Myocyte (in vitro differentiated cells): Measurements from ENCODE around the gene SAXO1. TPM values are rescaled to one million over a fixed set of nuclear protein-coding genes. Genes with fewer than 3 reads are reported as not detected.
A peak's percentile ranks its signal among the peaks of the same experiment; 100 is the strongest.
"Not testable (repeated sequence)": the region's sequence is repeated elsewhere in the genome, so short reads cannot be mapped to it uniquely, and the experiment has no call there.

Experiments used
- DNase-seq: peaks from one replicate; pipeline ENCODE4 v3.0.0-alpha.2; 2012; ENCODE audit warnings: low read depth
- polyA plus RNA-seq: library from polyadenylated mRNA; unstranded; fragments of >200 nt; gene quantifications from one replicate; pipeline ENCODE4 v1.2.1, GENCODE V29; 2012; ENCODE audit warnings: missing spikeins
- total RNA-seq: library from RNA; depleted of rRNA; stranded (reverse); fragments of >200 nt; gene quantifications from 2 replicates; pipeline ENCODE4 v1.2.3, GENCODE V29; 2014

SAXO1 gene, protein sequence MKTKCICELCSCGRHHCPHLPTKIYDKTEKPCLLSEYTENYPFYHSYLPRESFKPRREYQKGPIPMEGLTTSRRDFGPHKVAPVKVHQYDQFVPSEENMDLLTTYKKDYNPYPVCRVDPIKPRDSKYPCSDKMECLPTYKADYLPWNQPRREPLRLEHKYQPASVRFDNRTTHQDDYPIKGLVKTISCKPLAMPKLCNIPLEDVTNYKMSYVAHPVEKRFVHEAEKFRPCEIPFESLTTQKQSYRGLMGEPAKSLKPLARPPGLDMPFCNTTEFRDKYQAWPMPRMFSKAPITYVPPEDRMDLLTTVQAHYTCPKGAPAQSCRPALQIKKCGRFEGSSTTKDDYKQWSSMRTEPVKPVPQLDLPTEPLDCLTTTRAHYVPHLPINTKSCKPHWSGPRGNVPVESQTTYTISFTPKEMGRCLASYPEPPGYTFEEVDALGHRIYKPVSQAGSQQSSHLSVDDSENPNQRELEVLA
- total RNA-seq = 0.57 TPM in 1 of 2 replicates, not detected in the other
- polyA plus RNA-seq = 0.15 TPM

DNA sequence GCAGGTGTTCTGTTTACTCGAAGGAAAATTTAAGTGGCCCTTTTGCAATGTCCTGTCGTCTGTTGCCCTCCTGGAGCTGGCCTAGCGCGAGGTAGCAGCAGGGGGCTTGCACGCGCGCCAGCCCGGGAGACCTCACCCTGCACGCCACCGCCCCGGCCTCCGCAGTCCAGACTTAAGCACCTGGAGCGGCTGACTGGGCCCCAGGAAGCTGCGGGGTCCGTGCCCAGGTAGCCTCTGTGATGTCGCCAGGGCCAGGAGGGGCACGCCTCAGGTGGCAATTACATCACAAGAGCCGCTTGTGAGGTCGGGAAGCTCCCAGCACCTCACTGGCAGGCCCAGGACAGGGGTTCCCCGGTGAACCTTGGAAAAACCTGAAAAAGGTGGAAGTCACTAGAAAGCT is at the start of gene SAXO1:
SAXO1 (minus strand) TSS at position 195 of the 400 bp plus-strand sequence. CDS start 301 bp downstream, outside the sequence.
- no peak for DNase-seq

DNA sequence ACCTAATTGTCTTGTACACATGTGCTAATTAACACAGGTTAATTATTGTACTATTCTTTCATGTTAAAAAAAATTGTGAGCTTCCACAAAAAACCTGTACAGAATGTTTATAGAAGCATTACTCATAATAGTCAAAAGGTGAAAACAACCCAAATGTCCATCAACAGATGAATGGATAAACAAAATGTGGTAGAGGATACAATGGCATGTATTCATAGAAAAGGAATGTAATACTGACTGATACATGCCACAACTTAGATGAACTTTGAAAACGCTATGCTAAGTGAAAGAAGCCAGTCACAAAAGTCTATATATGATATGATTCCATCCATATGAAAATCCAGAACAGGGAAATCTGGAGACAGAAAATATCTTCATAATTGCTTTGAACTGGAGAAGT is 41.8 kb upstream of the SAXO1 start:
- no peak for DNase-seq

DNA sequence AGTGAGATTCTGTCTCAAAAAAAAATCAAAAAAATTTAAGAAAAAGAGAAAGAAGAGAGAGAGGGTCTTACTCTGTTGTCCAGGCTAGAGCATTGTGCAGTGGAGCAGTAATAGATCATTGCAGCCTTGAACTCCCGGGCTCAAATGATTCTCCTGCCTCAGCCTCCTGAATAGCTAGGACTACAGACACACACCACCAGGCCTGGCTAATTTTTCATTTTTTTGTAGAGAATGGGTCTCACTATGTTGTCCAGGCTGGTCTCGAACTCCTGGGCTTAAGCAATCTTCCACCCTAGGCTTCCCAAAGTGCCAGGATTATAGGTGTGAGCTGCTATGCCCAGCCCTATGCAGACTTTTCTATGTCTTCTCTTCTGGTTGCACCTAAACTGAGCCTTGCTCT is 41.2 kb upstream of the SAXO1 start:
- DNase-seq = no peak

DNA sequence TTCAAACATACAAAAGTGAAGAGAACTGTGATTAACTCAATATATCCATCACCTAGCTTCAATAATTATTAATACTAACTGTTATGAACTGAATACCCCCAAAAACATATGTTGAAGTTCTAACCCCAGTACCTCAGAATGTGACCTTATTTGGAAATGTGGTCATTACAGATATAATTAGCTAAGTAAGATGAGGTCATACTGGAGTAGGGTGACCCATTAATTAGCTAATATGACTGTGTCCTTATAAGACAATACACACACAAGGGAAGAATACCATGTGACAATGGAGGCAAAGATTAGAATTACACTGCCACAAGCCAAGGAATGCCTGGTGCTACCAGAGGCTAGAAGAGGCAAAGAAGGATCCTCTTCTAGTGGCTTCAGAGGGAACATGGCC is 24.0 kb upstream of the SAXO1 start:
- no peak for DNase-seq

DNA sequence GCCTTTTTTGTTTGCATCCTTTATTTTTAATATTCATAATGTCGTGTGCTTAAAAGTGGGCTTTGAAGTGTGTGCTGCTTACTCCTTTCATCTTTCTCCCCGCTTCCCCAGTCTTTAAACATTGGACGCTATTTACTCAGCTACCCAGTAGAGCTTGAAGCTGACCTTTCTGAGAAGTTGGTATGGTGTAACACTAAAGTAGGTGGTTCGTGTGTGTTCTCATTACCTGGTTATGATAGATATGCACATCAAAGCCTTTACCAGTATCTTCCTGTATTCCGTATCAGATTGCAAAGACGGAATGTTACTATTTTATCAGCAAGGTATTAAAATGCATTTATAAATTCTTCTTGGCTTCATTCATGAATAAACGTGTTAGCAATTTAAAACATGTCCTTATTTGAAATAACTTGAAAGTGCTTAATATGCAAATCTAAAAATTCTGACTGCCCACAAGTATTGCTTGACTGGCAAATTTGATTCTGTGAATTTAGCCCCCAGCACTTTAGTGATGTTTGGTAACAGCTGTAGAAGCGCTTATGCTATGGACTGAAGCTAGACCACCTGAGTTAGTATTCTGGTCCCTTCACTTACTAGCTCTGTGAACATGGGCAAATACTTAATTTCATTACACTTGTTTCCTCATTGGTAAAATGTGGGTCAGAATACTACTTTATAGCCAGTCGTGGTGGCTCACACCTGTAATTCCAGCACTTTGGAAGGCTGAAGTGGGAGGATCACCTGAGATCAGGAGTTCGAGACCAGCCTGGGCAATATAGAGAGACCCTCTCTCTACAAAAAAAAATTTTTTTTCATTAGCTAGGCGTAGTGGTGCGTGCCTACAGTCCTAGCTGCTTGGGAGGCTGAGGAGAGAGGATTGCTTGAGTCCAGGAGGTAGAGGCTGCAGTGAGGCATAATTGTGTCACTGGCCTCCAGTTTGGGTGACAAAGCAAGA is 17.9 kb upstream of the SAXO1 start:
- DNase-seq = no peak

DNA sequence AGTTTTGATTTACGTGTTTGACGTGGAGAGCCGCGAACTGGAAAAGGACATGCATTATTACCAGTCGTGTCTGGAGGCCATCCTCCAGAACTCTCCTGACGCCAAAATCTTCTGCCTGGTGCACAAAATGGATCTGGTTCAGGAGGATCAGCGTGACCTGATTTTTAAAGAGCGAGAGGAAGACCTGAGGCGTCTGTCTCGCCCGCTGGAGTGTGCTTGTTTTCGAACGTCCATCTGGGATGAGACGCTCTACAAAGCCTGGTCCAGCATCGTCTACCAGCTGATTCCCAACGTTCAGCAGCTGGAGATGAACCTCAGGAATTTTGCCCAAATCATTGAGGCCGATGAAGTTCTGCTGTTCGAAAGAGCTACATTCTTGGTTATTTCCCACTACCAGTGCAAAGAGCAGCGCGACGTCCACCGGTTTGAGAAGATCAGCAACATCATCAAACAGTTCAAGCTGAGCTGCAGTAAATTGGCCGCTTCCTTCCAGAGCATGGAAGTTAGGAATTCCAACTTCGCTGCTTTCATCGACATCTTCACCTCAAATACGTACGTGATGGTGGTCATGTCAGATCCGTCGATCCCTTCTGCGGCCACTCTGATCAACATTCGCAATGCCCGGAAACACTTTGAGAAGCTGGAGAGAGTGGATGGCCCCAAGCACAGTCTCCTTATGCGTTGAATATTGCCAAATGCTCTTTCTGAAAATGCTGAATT is 17.1 kb upstream of the SAXO1 start:
- DNase-seq = peak; percentile 46

DNA sequence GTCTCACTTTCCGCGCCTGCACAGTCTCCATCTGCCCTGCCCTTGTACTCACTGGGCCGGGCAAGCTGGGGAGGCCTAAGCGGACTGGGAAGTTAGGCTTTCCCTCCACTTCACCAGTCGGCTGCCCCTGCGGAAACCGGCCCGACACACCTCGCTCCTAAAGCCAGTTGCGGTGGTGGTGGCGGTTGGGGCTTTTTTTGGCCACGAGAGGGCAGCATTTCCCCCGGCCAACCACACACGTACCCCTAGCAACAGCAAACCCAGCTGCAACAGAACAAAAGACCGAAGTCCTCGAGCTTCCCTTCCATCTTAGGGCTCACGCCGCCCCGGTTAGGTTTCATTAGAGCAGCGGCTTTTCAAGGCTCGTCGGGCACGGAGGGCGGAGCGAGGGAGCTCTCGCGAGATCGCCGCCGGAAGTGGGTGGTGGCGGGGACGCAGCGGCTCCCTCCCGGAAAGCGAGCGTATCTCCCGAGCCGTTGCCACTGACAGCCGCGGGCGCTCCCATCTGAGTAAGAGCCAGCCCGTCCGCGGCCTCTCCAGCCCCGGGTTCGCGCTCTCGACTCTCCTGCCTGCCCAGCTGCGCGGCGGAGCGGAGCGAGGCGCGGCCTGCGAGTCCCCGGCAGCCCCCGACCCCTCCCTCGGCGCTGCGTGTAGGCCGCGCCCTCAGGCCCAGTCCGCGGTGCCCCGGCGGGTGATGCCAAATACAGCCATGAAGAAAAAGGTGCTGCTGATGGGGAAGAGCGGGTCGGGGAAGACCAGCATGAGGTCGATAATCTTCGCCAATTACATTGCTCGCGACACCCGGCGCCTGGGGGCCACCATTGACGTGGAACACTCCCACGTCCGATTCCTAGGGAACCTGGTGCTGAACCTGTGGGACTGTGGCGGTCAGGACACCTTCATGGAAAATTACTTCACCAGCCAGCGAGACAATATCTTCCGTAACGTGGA is 16.2 kb upstream of the SAXO1 start, which contains the start of gene RRAGA:
RRAGA (plus strand) TSS at position 462 of the 951 bp plus-strand sequence; CDS start at position 695, 233 bp downstream.
- peak; percentile 97 for DNase-seq

DNA sequence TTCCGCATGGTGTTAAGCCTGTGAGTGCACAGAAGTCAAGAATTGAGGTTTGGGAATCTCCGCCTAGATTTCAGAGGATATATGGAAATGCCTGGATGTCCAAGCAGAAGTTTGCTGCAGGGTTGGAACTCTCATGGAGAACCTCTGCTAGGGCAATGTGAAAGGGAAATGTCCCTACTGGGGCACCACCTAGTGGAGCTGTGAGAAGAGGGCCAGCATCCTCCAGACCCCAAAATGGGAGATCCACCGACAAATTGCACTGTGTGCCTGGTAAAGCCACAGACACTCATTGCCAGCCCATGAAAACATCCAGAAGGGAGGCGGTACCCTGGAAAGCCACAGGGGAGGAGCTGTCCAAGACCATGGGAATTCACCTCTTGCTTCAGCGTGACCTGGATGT is 3.6 kb upstream of the SAXO1 start:
- no peak for DNase-seq

DNA sequence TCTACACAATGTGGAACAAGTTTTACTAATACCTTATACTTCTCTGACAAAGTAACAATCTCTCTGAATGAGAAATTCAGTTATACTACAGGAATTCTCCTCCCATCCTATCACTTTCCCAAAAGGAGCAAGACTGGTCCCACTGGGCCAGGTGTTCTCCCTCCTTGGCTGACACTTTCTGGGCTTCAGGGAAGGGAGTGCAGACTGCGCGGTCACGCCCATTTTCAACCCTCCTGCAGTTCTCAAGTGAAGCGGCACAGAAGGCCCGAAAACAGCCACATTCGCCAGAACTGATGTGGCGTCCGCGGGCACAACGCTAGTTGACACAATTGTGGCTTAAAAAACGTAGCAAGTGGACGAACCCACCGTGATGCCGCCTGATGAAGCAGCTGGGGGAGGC is 603 bp downstream of the SAXO1 start:
- DNase-seq = no peak

DNA sequence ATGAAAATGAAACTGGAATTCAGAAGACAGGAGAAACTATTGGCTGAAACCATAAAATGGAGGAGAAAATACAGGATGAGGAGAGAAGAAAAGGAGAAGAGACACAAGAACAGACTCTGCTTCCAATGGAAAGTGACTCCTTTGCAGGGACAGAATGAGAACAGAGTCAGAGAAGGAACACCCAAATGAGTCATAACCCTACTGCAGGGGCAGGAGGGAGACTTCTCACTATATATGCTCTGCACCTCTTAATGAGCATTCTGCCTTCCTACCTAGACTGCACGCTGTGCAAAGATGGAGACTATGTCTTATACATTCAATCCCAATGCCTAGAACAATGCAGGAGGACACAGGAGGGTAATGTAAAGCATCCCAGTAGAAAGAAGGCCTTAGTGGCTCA is 2.1 kb downstream of the SAXO1 start:
- DNase-seq = no peak

DNA sequence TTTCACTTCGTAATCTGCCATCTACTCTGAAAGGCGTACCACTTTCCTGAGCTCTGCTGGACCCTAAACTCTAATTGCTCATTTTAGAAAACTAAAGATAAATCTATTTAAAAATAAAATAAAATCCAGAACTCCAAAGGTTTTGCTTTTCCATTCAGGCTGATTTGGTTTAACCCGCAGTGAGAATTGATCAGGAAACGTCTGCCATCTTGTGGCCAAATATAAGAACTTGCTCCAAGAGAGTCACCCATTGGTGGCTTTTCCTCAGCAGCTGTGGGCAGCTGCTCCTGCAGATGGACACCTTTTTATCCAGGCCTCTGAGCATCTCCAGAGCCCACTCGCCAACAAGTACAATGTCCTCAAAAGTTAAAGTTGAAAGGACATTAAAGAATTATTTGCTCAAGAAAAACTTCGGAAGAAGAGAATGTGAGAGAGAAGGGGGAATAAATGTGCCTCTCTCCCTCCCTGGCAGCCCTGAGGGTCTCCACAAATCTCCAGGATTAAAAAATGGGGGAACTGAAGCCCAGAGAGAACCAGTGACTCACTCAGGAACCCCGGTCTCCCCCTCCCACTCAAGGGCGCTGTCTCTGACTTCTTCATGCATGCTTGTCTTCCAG is 4.1 kb downstream of the SAXO1 start:
- DNase-seq = peak; percentile 81

DNA sequence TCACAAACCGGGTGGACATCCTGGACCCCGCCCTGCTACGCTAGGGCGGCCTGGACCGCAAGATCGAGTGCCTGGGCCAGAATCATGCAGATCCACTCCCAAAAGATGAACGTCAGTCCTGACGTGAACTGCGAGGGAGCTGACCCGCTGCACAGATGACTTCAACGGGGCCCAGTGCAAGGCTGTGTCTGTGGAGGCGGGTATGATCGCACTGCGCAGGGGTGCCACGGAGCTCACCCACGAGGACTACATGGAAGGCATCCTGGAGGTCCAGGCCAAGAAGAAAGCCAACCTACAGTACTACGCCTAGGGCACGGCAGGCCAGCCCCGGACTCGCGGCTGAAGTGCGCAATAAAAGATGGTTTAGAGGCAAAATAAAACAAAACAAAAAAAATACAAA is 5.2 kb downstream of the SAXO1 start:
- DNase-seq = no peak

DNA sequence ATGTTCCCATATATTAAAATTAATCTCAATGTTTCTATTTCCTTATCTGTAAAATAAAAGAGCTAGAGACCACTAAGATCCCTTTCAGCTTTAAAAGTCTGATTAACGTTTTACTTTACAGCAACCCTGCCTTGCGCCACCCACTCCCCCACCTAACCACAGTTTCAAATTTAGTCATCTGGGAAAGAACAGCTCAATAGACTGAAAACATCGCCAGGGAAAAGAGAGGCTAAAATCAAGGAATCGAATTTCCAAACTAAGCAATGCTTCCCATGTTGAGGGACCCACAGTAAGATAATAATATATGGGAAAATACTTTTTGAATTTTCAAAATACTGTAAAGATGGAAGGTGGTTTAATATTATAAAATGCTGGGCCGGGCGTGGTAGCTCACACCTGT is 6.6 kb downstream of the SAXO1 start:
- no peak for DNase-seq

DNA sequence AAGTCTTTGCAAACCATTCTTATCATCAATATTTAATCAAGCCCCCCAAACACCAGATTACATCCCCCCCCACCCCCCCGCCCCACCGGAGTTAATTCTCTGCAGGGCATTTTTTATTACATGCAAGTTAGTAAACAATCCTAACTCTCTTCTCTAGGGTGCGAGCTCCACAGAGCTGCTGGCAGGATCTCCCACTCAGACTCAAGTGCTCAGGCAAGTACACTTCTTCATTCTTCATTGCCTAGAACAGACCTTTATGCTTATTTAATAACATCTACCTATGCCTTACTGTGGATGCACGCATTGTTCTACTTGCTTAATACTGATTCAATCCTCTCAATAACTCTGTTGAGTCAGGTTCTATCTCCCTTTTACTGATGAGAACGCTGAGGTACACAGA is 9.9 kb downstream of the SAXO1 start:
- DNase-seq = no peak

DNA sequence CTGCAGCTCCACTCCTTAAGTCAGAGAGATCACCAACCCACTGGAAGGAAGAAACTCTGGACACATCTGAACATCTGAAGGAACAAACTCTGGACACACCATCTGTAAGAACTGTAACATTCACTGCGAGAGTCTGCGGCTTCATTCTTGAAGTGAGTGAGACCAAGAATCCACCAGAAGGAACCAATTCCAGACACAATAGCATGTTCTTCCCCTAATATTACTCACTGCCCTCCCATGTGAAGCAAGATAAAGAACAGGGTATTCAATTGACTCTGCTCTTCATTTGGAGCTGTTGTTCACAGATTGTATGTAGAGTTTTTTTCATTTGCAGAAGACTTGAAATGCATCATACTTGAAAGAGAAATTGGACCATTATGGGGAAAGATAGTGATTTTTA is 10.8 kb downstream of the SAXO1 start:
- DNase-seq = no peak

DNA sequence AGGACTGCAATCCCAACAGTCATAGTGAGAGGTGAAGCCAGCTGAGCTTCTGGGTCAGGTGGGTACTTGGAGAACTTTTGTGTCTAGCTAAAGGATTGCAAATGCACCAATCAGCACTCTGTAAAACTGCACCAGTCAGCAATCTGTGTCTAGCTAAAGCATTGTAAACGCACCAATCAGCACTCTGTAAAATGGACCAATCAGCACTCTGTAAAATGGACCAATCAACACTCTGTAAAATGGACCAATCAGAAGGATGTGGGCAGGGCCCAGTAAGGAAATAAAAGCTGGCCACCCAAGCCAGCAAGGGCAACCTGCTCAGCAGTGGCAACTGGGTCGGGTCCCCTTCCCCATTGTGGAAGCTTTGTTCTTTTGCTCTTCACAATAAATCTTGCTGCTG is 11.4 kb downstream of the SAXO1 start:
- DNase-seq = not testable (repeated sequence)

DNA sequence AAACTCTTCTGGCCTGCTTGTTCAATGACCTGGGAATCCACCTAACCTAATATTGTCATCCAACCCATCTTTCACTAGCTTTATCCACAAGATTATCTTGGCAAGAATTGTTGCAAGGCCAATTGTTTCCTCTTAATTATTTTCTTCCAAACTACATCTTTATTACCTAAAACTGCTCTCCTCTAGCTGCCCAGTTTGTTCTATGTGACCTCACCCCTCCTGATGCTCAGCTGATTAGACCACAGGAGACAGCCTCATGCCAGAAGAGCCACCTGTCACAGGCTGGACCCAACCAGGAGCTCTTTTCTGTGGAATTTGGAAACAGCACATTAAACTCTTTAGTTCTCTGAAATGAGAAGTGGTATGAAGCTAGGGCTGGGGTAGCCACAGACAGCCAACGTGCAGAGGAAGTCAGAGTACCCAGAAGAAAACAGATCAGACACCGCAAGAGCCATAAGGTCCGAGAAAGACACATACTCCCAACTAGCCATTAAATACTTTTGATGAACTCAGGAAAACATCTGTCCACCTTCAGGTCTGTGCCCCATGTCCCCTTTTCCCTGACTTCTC is 12.0 kb downstream of the SAXO1 start:
- peak; percentile 34 for DNase-seq

DNA sequence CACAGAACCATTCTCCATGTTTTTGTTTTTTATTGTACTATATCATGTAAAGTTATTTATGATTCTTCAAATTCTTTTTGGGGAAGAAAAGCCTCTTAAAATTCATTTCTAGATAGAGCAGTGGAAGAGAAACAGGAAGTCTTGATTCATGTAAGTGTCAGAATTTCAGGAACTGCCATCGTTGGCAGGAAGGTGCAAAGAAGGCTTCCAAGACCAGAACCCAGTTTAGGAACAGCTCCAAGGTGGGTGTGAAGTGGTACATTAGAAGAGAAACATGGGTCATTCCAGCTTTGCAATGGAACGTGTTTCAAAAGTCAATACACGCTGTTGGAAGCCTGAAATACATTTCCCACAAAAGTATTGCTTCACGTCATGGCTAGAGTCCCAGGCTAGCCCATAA is 14.8 kb downstream of the SAXO1 start:
- DNase-seq = no peak

DNA sequence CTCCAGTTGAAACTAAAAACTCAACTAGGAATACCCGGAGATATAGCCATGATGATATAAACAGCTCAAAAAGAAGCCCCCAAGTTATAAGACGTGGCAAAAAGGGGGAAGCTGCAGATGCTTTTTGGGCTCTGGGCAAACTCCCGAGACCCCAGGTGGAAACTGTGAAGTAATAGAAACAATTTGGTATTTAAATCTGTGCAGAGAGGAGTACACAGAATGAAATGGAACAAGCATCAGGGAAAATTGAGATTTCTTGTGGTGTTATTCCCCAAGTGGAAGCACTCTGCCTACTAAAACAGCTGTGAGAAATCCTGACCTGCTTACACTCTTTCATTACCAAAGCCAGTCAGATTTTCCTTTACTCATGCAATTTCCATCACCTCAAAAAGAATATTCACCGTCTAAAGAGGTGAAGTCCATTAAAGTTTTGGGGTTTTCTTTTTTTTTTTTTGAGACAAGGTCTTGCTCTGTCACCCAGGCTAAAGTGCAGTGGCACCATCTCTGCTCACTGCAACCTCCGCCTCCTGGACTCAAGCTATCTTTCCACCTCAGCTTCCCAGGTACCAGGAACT is 23.5 kb downstream of the SAXO1 start:
- DNase-seq = no peak
